Esophagus muscularis mucosa (tissue), 4 donors: Measurements from ENCODE around the gene WDR82. TPM values are rescaled to one million over a fixed set of nuclear protein-coding genes. Genes with fewer than 3 reads are reported as not detected.

Experiments used
- DNase-seq: peaks from one replicate; pipeline ENCODE4 v3.0.0-alpha.2; 2017; ENCODE audit errors: extremely low spot score
- H3K27ac ChIP-seq, 4 donors: fragments of 200-600 bp; sonication (generic); replicated peaks in 1 of 4; 1 replicate in 3 of 4; 2 replicates in 1 of 4; pipeline ENCODE4 v1.5.1; 2016 to 2019; ENCODE audit warnings: mild to moderate bottlenecking in 1 of 4
- H3K27me3 ChIP-seq, 4 donors: fragments of 200-600 bp; sonication (generic); one replicate each; pipeline versions ENCODE4 v1.5.1 to v1.6.0; 2016 to 2019
- H3K36me3 ChIP-seq, 4 donors: fragments of 200-600 bp; sonication (generic); one replicate each; pipeline ENCODE4 v1.5.1; 2016 to 2019
- H3K4me1 ChIP-seq, 4 donors: fragments of 200-600 bp; sonication (generic); one replicate each; pipeline ENCODE4 v1.5.1; 2016 to 2019
- H3K4me3 ChIP-seq, 4 donors: fragments of 200-600 bp; sonication (generic); 1 replicate in 2 of 4; 2 replicates in 2 of 4; pipeline ENCODE4 v1.5.1; 2016 to 2019; ENCODE audit warnings: mild to moderate bottlenecking in 4 of 4, moderate library complexity in 1 of 4
- H3K9me3 ChIP-seq, 4 donors: fragments of 200-600 bp; sonication (generic); 1 replicate in 3 of 4; 2 replicates in 1 of 4; pipeline ENCODE4 v1.5.1; 2016 to 2019
- EP300 ChIP-seq: sonication (generic); formaldehyde crosslinking; IDR thresholded peaks from one replicate; pipeline ENCODE4 v1.6.1; 2017; ENCODE audit warnings: antibody characterized with exemption
- POLR2A ChIP-seq: fragments of 450-650 bp; IDR thresholded peaks from one replicate; pipeline ENCODE4 v1.6.1; 2017; ENCODE audit warnings: antibody characterized with exemption, moderate library complexity, mild to moderate bottlenecking, low read depth
- POLR2AphosphoS5 ChIP-seq, 2 donors: sonication (generic); formaldehyde crosslinking; IDR thresholded peaks; one replicate each; pipeline ENCODE4 v1.6.1; 2017; ENCODE audit warnings: antibody characterized with exemption in 2 of 2
- WGBS: methylation state at CpG from one replicate; pipeline ENCODE4 v1.1.5; 2018; 5-methylcytosine and 5-hydroxymethylcytosine counted together
- intact Hi-C: fragments of 100-400 bp; cut with DNase I; formaldehyde crosslinking; loops from one replicate; pipeline ENCODE4 v1.15.1; 2023
- total RNA-seq, 4 donors: library from RNA; depleted of rRNA; stranded (reverse); fragments of >200 nt; gene quantifications; one replicate each; pipeline versions ENCODE4 v1.1.0 to v1.2.1, GENCODE V29; 2016
- TF ChIP-seq, protein P1 (sequence below), 3 experiments: fragments of 200-600 bp in 2 of 3; fragments of 450-650 bp in 1 of 3; sonication (generic) in 2 of 3; IDR thresholded peaks; one replicate each; pipeline ENCODE4 v1.5.1; 2017 to 2019; ENCODE audit warnings: antibody characterized with exemption in 3 of 3, mild to moderate bottlenecking in 2 of 3, moderate library complexity in 1 of 3

The WDR82 gene
- total RNA-seq, 4 donors from 2014 or later = 62.6 to 101 (median 80.9) TPM

DNA sequence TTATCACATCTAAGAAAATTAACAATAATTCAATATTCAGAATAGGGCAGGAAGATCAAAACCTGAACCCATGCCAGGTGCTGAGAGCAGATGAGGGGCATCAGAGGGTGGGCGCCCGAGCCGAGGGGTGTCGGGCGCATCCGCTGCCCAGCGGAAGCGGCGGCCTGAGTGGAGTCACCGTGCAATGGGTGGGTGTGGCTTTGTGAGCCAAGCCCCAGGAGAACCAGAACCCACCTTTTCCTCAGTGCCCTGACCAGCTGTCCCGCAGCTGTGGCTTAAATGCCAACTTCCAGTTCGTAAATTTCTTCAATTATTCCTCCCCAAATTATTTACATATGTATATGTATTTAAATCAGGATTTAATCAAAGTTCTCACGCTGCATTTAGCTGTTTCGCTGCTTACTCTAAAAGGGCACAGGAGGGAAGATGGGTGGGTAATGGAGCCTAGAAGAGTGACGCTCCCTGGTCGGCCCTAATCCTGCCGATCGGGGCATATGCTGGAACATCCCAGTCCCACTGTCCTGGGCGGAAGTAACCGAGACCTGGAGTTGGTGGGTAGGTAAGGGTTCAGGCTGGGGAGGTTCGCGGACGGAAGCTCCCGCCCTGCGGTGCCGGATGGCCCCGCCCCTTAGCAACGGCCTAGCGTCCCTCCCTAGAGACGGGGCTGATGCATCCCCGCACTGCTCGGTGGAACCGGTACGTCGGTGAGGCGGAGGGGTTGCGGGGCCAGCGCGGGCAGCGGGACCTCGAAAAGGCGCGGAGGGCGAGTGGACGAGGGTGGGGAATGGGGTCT is 39.0 kb upstream of the WDR82 start:
- peak overlapping the region; percentile 47 to 58 (median 49) for H3K4me3 ChIP-seq
- intact Hi-C loops = no loop called here
- H3K9me3 ChIP-seq = no peaks in the 10 kb centered on the region
- H3K36me3 ChIP-seq = no peaks in the 10 kb centered on the region
- H3K4me1 ChIP-seq = peaks cover 24 to 30% (median 29%) of the 10 kb centered on the region in 4 donors
- no peak for DNase-seq
- peak overlapping the region in 1 of 4 donors; percentile 37 for H3K27ac ChIP-seq
- H3K27me3 ChIP-seq = no peaks in the 10 kb centered on the region
- TF ChIP-seq EP300 (no peak), POLR2AphosphoS5 (IDR thresholded peaks at IDR 0.05) (peak; percentile 7 to 27), POLR2A (no peak)
- TF ChIP-seq, protein P1, sequence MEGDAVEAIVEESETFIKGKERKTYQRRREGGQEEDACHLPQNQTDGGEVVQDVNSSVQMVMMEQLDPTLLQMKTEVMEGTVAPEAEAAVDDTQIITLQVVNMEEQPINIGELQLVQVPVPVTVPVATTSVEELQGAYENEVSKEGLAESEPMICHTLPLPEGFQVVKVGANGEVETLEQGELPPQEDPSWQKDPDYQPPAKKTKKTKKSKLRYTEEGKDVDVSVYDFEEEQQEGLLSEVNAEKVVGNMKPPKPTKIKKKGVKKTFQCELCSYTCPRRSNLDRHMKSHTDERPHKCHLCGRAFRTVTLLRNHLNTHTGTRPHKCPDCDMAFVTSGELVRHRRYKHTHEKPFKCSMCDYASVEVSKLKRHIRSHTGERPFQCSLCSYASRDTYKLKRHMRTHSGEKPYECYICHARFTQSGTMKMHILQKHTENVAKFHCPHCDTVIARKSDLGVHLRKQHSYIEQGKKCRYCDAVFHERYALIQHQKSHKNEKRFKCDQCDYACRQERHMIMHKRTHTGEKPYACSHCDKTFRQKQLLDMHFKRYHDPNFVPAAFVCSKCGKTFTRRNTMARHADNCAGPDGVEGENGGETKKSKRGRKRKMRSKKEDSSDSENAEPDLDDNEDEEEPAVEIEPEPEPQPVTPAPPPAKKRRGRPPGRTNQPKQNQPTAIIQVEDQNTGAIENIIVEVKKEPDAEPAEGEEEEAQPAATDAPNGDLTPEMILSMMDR (IDR thresholded peaks at IDR 0.05) = no peak
- 23% methylated on average over 31 of the region's 45 CpGs for whole genome bisulfite sequencing

DNA sequence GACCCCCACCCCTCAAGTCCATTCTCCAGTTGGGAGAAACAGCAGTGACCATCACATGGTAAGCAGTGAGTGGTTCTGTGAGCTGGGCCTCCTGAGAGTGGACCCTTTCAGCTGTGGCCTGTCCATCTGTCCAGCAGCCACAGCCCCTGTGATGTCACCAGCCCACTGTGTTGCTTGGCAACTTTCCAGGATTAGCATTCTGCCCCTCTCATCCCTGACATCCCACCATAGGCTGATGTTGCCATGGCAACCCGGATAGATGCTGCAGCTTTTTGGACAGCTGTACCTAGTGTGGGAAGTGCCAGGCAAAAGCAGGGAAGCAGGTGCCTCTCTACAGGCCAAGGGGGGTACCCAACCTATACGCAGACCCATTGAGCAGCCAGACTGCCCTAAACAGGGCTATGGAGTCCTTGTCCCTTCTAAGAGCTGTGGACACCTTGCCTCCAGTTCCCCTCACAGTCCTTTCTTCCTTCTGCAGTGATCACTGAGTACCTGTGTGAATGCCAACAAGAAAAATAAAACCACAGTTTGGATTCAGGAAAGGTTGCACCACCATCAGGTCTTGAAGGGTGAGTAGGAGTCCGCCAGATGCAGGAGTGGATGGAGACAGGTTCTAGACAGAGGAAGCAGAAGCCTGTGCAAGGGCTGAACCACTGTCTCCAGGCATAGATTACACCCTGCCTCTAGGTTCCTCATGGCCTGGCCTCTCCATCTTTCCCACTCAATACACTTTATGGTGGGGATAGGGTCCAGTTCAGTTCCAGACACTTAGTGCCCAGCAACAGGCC is 37.7 kb upstream of the WDR82 start, which contains the start of gene DNAH1:
Gene DNAH1, plus strand, starts transcription at position 343 of the 788 bp plus-strand sequence. CDS start 6,124 bp downstream, outside the sequence.
- no peak within 1 kb of the TSS for H3K27ac ChIP-seq
- no peak for DNase-seq
- no peaks in the 10 kb centered on the region for H3K36me3 ChIP-seq
- intact Hi-C loops = no loop called here
- H3K4me1 ChIP-seq = peaks cover 24 to 30% (median 29%) of the 10 kb centered on the region in 4 donors
- no peaks in the 10 kb centered on the region for H3K9me3 ChIP-seq
- WGBS = 94% methylated on average over 3 of the region's 3 CpGs
- no peaks in the 10 kb centered on the region for H3K27me3 ChIP-seq
- peak within 1 kb of the TSS; percentile 47 to 58 (median 49) for H3K4me3 ChIP-seq
- no peak for TF ChIP-seq POLR2A
- TF ChIP-seq EP300 = no peak

DNA sequence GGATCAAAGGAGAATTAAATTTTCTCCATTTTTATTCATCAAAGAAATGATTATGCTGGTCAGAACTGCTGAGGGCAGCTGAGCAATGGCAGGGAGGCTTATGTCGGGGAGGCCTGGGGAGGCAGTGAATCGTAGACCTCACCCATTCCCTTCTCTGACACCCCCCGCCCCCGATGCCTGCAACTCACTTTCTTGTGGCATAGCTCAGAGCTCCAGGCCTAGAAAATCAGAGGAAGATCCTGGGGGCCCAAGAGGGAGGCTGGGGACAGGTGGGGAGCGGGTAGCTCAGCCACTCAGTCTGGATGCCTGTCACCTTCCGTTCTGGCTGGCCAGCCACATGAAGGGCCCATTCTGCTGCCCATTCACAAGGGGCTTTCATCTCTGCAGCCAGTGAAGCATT is 36.6 kb upstream of the WDR82 start:
- TF ChIP-seq, protein P1 (IDR thresholded peaks at IDR 0.05) = no peak
- TF ChIP-seq EP300 (no peak), POLR2A (no peak), POLR2AphosphoS5 (IDR thresholded peaks at IDR 0.05) (no peak)
- Histone ChIP-seq H3K36me3 (peaks cover 0 to 7% (median 3%) of the 10 kb centered on the region in 4 donors), H3K4me3 (no peak overlapping the region), H3K4me1 (peaks cover 24 to 30% (median 29%) of the 10 kb centered on the region in 4 donors), H3K9me3 (no peaks in the 10 kb centered on the region), H3K27me3 (no peaks in the 10 kb centered on the region), H3K27ac (no peak overlapping the region)
- no peak for DNase-seq
- 83% methylated on average over 5 of the region's 6 CpGs for WGBS
- intact Hi-C loops = no loop called here

DNA sequence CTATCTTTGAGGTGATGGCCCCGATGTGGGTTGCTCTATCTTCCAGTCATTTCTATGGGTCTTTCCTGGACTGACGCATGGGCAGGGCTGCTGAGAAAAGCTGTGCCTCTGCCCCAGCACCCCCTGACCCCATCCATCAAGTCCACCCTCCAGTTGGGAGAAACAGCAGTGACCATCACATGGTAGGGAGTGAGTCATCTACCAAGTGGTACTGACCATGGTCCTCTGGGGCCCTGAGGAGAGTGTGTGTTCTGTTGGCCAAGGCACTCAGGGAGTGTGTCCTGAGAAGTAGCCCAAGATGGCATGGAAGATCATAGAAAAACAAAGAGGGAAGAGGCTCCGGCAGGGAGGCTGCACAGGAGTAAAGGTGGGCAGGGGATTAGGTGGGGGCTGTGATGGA is 36.0 kb upstream of the WDR82 start:
- peaks cover 0 to 10% (median 8%) of the 10 kb centered on the region in 4 donors for H3K36me3 ChIP-seq
- peaks cover 24 to 30% (median 29%) of the 10 kb centered on the region in 4 donors for H3K4me1 ChIP-seq
- no peaks in the 10 kb centered on the region for H3K9me3 ChIP-seq
- no peak for DNase-seq
- 100% methylated on average over 3 of the region's 3 CpGs for WGBS
- intact Hi-C loops = no loop called here
- TF ChIP-seq POLR2AphosphoS5 (IDR thresholded peaks at IDR 0.05) (no peak), EP300 (no peak), POLR2A (no peak)
- TF ChIP-seq, protein P1 (IDR thresholded peaks at IDR 0.05) = no peak
- H3K4me3 ChIP-seq = no peak overlapping the region
- H3K27ac ChIP-seq = no peak overlapping the region
- no peaks in the 10 kb centered on the region for H3K27me3 ChIP-seq

DNA sequence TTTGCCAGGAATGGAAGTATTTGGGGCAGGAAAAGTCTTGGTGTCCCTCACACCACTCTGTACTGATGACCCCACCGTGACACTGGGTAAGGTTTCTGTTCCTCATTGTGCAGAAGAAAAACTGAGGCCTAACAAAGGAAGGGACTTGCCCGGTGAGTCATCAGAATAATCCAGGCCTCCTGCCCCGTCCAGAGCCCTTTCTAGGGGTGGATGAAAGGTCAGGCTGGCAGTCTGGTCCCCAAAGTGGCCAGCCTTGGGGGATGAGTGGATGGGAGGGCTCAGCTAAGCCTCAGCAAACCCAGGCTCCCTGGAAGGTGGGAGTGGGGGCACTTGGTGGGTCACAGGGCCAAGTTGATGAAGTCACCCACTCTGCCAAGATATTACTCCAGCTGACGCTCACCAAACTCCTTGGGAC is 35.3 kb upstream of the WDR82 start:
- H3K27me3 ChIP-seq = no peaks in the 10 kb centered on the region
- no peak overlapping the region for H3K4me3 ChIP-seq
- H3K9me3 ChIP-seq = no peaks in the 10 kb centered on the region
- intact Hi-C loops = no loop called here
- peaks cover 23 to 30% (median 29%) of the 10 kb centered on the region in 4 donors for H3K4me1 ChIP-seq
- peaks cover 0 to 10% (median 8%) of the 10 kb centered on the region in 4 donors for H3K36me3 ChIP-seq
- peak overlapping the region; percentile 15 to 51 (median 46) for H3K27ac ChIP-seq
- WGBS = 52% methylated on average over 3 of the region's 4 CpGs
- TF ChIP-seq POLR2AphosphoS5 (IDR thresholded peaks at IDR 0.05) = peak; percentile 25 to 46
- TF ChIP-seq, protein P1 (IDR thresholded peaks at IDR 0.05) = no peak
- no peak for DNase-seq
